Effector memory CD4-positive, alpha-beta T cell (primary cell): ENCODE measurements around the gene RHOF.
A peak's percentile ranks its signal among the peaks of the same experiment; 100 is the strongest.

ENCODE experiments used
- DNase-seq, 3 donors: peaks; one replicate each; pipeline ENCODE4 v3.0.0-alpha.2; 2020
- H3K27ac ChIP-seq: 2 replicates; pipeline ENCODE4 v1.7.0; 2013; ENCODE audit warnings: mild to moderate bottlenecking, low read length, moderate library complexity; ENCODE audit not compliant: insufficient read depth, poor library complexity, severe bottlenecking
- H3K27me3 ChIP-seq: replicated peaks from 2 replicates; pipeline ENCODE4 v1.7.0; 2013; ENCODE audit warnings: mild to moderate bottlenecking, low read length; ENCODE audit not compliant: insufficient read depth, control insufficient read depth, poor library complexity, severe bottlenecking
- H3K36me3 ChIP-seq: 2 replicates; pipeline ENCODE4 v1.7.0; 2013; ENCODE audit warnings: mild to moderate bottlenecking, low read length, moderate library complexity; ENCODE audit not compliant: control insufficient read depth, insufficient read depth
- H3K4me1 ChIP-seq: 2 replicates; pipeline ENCODE4 v1.7.0; 2013; ENCODE audit warnings: low read length, mild to moderate bottlenecking; ENCODE audit not compliant: control insufficient read depth, insufficient read depth, poor library complexity, severe bottlenecking
- H3K4me3 ChIP-seq: 2 replicates; pipeline ENCODE4 v1.7.0; 2013; ENCODE audit warnings: low read length, low read depth, mild to moderate bottlenecking; ENCODE audit not compliant: insufficient read depth, poor library complexity, severe bottlenecking
- H3K9me3 ChIP-seq: 2 replicates; pipeline ENCODE4 v1.7.0; 2013; ENCODE audit warnings: mild to moderate bottlenecking, low read length, moderate library complexity; ENCODE audit not compliant: control insufficient read depth

Gene RHOF

GRCh38 chr12:121799156-121799841 is 5.8 kb upstream of the RHOF start:
- no peaks in the 10 kb centered on the region for H3K9me3 ChIP-seq
- H3K4me1 ChIP-seq, result peaks cover 28% of the 10 kb centered on the region
- H3K36me3 ChIP-seq, result peaks cover 17% of the 10 kb centered on the region
- peak overlapping the region; percentile 82 for H3K4me3 ChIP-seq
- H3K27ac ChIP-seq, result peak overlapping the region; percentile 98
- H3K27me3 ChIP-seq, result no peaks in the 10 kb centered on the region
- DNase-seq, result no peak

GRCh38 chr12:121798787-121799155 is 5.3 kb upstream of the RHOF start:
- H3K4me3 ChIP-seq, result peak overlapping the region; percentile 3
- DNase-seq, result no peak
- no peaks in the 10 kb centered on the region for H3K27me3 ChIP-seq
- H3K4me1 ChIP-seq, result peaks cover 31% of the 10 kb centered on the region
- H3K9me3 ChIP-seq, result no peaks in the 10 kb centered on the region
- peak overlapping the region; percentile 54 for H3K27ac ChIP-seq
- H3K36me3 ChIP-seq, result peaks cover 17% of the 10 kb centered on the region

DNA sequence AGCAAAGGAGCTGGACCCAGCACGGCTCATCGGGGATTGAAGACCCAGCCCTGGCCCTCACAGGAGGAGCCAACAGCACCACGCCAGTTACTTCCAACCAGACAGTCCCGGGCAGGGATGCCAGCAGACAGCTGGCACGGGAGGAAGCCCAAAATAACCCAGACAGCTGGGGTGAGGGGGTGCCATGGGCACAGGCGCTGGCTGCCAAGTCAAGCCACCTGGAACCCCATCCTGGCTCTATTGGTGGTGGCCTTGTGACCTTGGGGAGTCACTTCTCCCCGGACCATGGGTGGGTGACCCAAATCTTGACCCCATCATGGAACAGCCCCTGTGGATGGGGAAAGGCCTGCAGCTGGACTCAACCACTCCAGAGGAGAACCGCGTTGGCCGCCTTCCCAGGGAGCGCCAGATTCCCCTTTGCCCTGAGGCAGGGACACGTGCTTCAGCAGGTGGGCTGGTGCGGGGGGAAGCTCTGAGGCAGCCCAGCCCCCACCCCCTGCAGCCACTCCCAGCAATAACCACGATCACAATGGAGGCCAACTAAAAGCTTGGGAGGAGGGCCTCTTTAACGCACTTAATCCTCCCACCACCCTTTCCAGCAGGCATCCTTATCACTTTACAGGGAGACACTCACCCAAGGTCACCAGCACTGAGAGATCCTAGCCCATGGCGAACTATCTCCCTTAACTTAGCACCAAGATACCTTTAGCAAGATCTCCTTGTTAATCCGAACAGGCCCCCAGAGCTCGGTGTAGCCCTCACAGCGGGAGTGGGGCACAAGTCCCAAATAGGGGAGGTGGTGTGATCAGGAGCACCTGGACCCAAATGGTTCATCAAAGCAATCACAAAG is 4.7 kb upstream of the RHOF start:
- Histone ChIP-seq H3K36me3 (peaks cover 17% of the 10 kb centered on the region), H3K4me1 (peaks cover 31% of the 10 kb centered on the region), H3K27ac (peak overlapping the region; percentile 54), H3K4me3 (no peak overlapping the region), H3K9me3 (no peaks in the 10 kb centered on the region), H3K27me3 (no peaks in the 10 kb centered on the region)
- DNase-seq, result no peak

- Histone ChIP-seq H3K27ac (no peak overlapping the region), H3K9me3 (no peaks in the 10 kb centered on the region), H3K4me3 (no peak overlapping the region), H3K27me3 (no peaks in the 10 kb centered on the region), H3K36me3 (peaks cover 17% of the 10 kb centered on the region), H3K4me1 (peaks cover 37% of the 10 kb centered on the region)
- no peak for DNase-seq
Observed at GRCh38 chr12:121796855-121797751, 3.6 kb upstream of the RHOF start.

DNA sequence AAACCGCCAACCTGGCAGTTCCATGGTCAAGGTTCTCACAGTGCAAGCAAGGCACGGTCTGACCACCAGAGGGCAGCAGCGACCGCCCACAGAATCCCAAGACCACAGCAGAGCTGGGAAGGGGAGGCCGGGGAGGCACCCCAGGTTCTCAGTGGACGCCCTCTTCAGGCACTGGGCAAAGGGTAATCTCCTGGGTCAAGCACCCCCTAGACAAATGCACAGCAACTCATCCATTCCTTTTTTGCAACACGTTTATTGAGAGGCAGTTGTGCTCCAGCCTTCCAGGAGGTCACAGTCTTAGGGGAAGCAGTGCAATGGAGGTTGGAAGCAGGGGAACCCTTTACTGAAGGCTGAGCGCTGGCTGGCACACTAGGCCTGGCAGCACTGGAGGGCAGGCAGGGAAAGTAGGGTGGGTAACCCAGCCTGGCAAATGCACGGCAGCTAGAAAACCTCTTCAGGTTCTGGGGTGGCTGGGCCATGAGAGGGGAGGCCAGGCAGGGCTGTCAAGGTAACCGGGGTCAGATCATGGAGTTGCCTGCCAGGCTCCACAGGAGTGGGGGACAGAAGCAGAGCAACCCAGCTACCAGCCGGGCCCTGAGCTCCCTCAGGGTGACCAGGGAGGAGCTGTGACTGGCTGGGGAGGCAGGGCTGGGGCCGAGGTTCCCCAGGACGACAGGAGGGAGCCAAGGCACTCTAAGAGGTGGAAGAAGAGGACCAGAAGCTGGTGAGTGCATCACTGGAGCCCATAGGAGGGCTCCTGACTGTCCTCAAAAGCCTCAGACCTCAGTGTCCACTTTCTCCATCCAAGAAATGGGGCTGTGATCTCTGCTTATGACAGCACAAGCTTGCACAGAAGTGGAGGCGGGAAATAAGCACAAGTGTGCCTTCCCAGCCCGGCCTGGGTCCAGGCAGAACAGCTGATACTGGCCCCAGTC is 1.8 kb upstream of the RHOF start:
- H3K36me3 ChIP-seq, result peaks cover 17% of the 10 kb centered on the region
- no peak overlapping the region for H3K4me3 ChIP-seq
- H3K9me3 ChIP-seq, result no peaks in the 10 kb centered on the region
- no peaks in the 10 kb centered on the region for H3K27me3 ChIP-seq
- peak overlapping the region; percentile 99 for H3K27ac ChIP-seq
- DNase-seq, result peak; percentile 71 to 80 (median 73)
- H3K4me1 ChIP-seq, result peaks cover 53% of the 10 kb centered on the region

GRCh38 chr12:121794534-121795033 is 1.1 kb upstream of the RHOF start:
- Histone ChIP-seq H3K4me3 (peak overlapping the region; percentile 33), H3K9me3 (no peaks in the 10 kb centered on the region), H3K27ac (peak overlapping the region; percentile 99), H3K36me3 (peaks cover 17% of the 10 kb centered on the region), H3K4me1 (peaks cover 58% of the 10 kb centered on the region), H3K27me3 (no peaks in the 10 kb centered on the region)
- DNase-seq, result no peak

- Histone ChIP-seq H3K27ac (peak overlapping the region; percentile 99), H3K4me1 (peaks cover 60% of the 10 kb centered on the region), H3K27me3 (no peaks in the 10 kb centered on the region), H3K9me3 (no peaks in the 10 kb centered on the region), H3K4me3 (peak overlapping the region; percentile 86), H3K36me3 (peaks cover 17% of the 10 kb centered on the region)
- peak; percentile 89 to 93 (median 92) for DNase-seq
Observed at GRCh38 chr12:121793838-121794533, 498 bp upstream of the RHOF start.

DNA sequence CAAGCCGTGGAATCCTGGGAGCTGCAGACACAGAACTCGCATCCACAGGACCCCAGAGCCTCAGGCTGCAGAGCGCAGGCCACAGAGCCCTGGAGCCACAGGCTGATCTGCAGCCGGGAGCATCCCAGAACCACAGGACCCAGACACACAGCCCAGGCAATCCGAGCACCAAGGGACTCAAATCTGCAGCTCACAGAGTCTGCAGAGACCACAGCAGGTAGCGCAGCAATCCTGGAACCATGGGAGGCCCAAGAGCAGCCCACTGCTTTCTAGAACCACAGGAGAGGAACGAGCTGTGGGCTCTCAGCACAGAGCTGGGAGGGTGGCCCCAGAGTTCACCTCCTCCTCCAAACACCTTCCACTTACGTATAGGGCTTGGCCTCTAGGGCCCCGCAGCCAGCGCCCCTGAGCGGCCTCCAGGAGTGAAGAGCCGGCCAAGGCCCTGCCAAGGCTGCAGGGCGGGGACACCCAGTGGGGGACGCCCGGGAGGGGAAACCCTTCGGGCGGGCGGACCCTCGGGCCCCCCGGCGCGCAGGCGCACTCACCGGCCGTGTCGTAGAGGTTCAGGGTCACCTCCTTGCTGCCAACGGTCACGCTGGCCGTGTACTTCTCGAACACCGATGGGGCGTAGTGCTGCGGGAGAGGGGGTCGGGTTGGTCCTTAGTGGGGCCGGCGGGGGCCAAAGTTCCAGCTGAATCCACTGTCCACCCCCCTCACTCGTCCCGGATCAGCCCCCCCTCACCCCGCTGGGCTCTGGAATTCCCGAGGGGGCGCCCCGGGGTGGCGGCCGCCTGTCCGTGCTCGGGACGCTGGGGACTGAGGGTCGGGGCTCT is 665 bp downstream of the RHOF start:
- Histone ChIP-seq H3K4me3 (peak overlapping the region; percentile 86), H3K36me3 (peaks cover 10% of the 10 kb centered on the region), H3K27ac (peak overlapping the region; percentile 99), H3K9me3 (no peaks in the 10 kb centered on the region), H3K4me1 (peaks cover 60% of the 10 kb centered on the region), H3K27me3 (no peaks in the 10 kb centered on the region)
- DNase-seq, result peak in 1 of 3 donors; percentile 50
